A549 treated with CORT108297 at 1 μM for 4 hours (cell line): ENCODE results near the gene RAB39B. TPM values are rescaled to one million over a fixed set of nuclear protein-coding genes. Genes with fewer than 3 reads are reported as not detected.

Experiments used
- total RNA-seq: library from RNA; stranded (reverse); fragments of 200-300 nt; extraction: Qiagen RNA extraction; gene quantifications from 5 replicates; pipeline ENCODE4 v1.2.3, GENCODE V29; 2022

Gene RAB39B
- total RNA-seq, result 0.60 to 1.2 TPM (median 0.76 TPM) in 5 replicates

GRCh38 chrX:155263854-155264628, at the start of gene RAB39B:
TSS of gene RAB39B (minus strand) at chrX:155264491. CDS start at chrX:155264288, 203 bp downstream.

GRCh38 chrX:155216179-155216939, 47.9 kb downstream of the RAB39B start, which contains the start of gene VBP1:
TSS of gene VBP1 (plus strand) at chrX:155216460. CDS start at chrX:155216483, 23 bp downstream.

Other genes with a start within 250 kb of the RAB39B start
- gene F8, start 241.8 kb downstream of the RAB39B start, total RNA-seq, result 3.6 to 4.7 TPM (median 4.3 TPM) in 5 replicates
- gene FUNDC2, start 237.6 kb downstream of the RAB39B start, total RNA-seq, result 94.0 to 113 TPM (median 109 TPM) in 5 replicates
- 14.7 to 18.7 TPM (median 16.1 TPM) in 5 replicates for gene CMC4, start 193.4 kb downstream of the RAB39B start, total RNA-seq
- 15.5 to 23.6 TPM (median 18.1 TPM) in 5 replicates for gene MTCP1, start 193.4 kb downstream of the RAB39B start, total RNA-seq
- 21.0 to 30.6 TPM (median 25.9 TPM) in 5 replicates for gene BRCC3, start 193.0 kb downstream of the RAB39B start, total RNA-seq
- 49.8 to 71.0 TPM (median 51.6 TPM) in 5 replicates for gene VBP1, start 48.0 kb downstream of the RAB39B start, total RNA-seq
- gene CLIC2, start 70.1 kb upstream of the RAB39B start, total RNA-seq, result 0.07 to 0.12 TPM (median 0.08 TPM) in 5 replicates
- not detected in 5 replicates for gene F8A2, start 117.6 kb upstream of the RAB39B start, total RNA-seq
- gene F8A3, start 194.1 kb upstream of the RAB39B start, total RNA-seq, result 0.48 to 1.5 TPM (median 0.96 TPM) in 5 replicates